H9 (cell line): ENCODE results near the gene GALNT12. TPM values are rescaled to one million over a fixed set of nuclear protein-coding genes. Genes with fewer than 3 reads are reported as not detected.

ENCODE experiments used
- DNase-seq: peaks from one replicate; pipeline ENCODE4 v3.0.0-alpha.2; 2017
- H2AFZ ChIP-seq: one replicate; pipeline ENCODE4 v1.6.1; 2013; ENCODE audit warnings: mild to moderate bottlenecking, low read length, control low read depth, moderate library complexity
- H2AK5ac ChIP-seq: 2 replicates; pipeline ENCODE4 v1.6.1; 2013; ENCODE audit warnings: low read length, control low read depth, mixed read lengths; ENCODE audit not compliant: insufficient read length
- H2BK120ac ChIP-seq: one replicate; pipeline ENCODE4 v1.6.1; 2013; ENCODE audit warnings: low read depth, mild to moderate bottlenecking, low read length, control low read depth, inconsistent platforms; ENCODE audit not compliant: poor library complexity, severe bottlenecking
- H2BK12ac ChIP-seq: 2 replicates; pipeline ENCODE4 v1.6.1; 2013; ENCODE audit warnings: low read length, control low read depth, mixed read lengths, low read depth; ENCODE audit not compliant: insufficient read length
- H2BK15ac ChIP-seq: 2 replicates; pipeline ENCODE4 v1.6.1; 2013; ENCODE audit warnings: low read depth, low read length, control low read depth
- H2BK20ac ChIP-seq: one replicate; pipeline ENCODE4 v1.6.1; 2013; ENCODE audit warnings: low read depth, mild to moderate bottlenecking, low read length, control low read depth, inconsistent platforms; ENCODE audit not compliant: poor library complexity, severe bottlenecking
- H2BK5ac ChIP-seq: 2 replicates; pipeline ENCODE4 v1.6.1; 2013; ENCODE audit warnings: low read length, control low read depth, mixed read lengths; ENCODE audit not compliant: insufficient read length
- H3K14ac ChIP-seq: 2 replicates; pipeline ENCODE4 v1.6.1; 2013; ENCODE audit warnings: low read length, control low read depth; ENCODE audit not compliant: insufficient read depth
- H3K18ac ChIP-seq: 2 replicates; pipeline ENCODE4 v1.6.1; 2013; ENCODE audit warnings: low read depth, mild to moderate bottlenecking, mixed read lengths, low read length, control low read depth; ENCODE audit not compliant: insufficient read length
- H3K23ac ChIP-seq: 2 replicates; pipeline ENCODE4 v1.6.1; 2013; ENCODE audit warnings: low read length, control low read depth, mixed read lengths, low read depth; ENCODE audit not compliant: insufficient read length
- H3K23me2 ChIP-seq: 2 replicates; pipeline ENCODE4 v1.6.1; 2013; ENCODE audit warnings: low read depth, mild to moderate bottlenecking, mixed read lengths, low read length, control low read depth; ENCODE audit not compliant: insufficient read length, poor library complexity, severe bottlenecking
- H3K27ac ChIP-seq: 2 replicates; pipeline ENCODE4 v1.5.1; 2013; ENCODE audit warnings: low read length, control low read depth, mixed read lengths, low read depth; ENCODE audit not compliant: insufficient read length
- H3K27me3 ChIP-seq: 2 replicates; pipeline ENCODE4 v1.6.1; 2013; ENCODE audit warnings: low read length, control low read depth, inconsistent platforms; ENCODE audit not compliant: insufficient read depth
- H3K4ac ChIP-seq: 2 replicates; pipeline ENCODE4 v1.6.1; 2013; ENCODE audit warnings: low read depth, mild to moderate bottlenecking, control low read depth, inconsistent platforms, low read length, moderate library complexity
- H3K4me1 ChIP-seq: 2 replicates; pipeline ENCODE4 v1.6.1; 2013; ENCODE audit warnings: low read length, control low read depth, inconsistent platforms; ENCODE audit not compliant: insufficient read depth
- H3K4me2 ChIP-seq: 2 replicates; pipeline ENCODE4 v1.6.1; 2013; ENCODE audit warnings: low read length, control low read depth, mixed read lengths; ENCODE audit not compliant: insufficient read length, insufficient read depth
- H3K56ac ChIP-seq: 2 replicates; pipeline ENCODE4 v1.6.1; 2013; ENCODE audit warnings: low read depth, mild to moderate bottlenecking, mixed read lengths, low read length, control low read depth; ENCODE audit not compliant: insufficient read length
- H3K79me1 ChIP-seq: 2 replicates; pipeline ENCODE4 v1.6.1; 2013; ENCODE audit warnings: low read depth, mild to moderate bottlenecking, moderate library complexity, low read length, control low read depth, inconsistent platforms; ENCODE audit not compliant: insufficient read depth, poor library complexity, severe bottlenecking
- H3K79me2 ChIP-seq: 2 replicates; pipeline ENCODE4 v1.6.1; 2013; ENCODE audit warnings: low read length, control low read depth, inconsistent platforms; ENCODE audit not compliant: insufficient read depth
- H3K9ac ChIP-seq: 2 replicates; pipeline ENCODE4 v1.6.1; 2013; ENCODE audit warnings: low read length, control low read depth, mixed read lengths; ENCODE audit not compliant: insufficient read length; ENCODE audit errors: extremely low read depth
- H3K9me3 ChIP-seq: one replicate; pipeline ENCODE4 v1.6.1; 2013; ENCODE audit warnings: low read depth, low read length, inconsistent platforms; ENCODE audit not compliant: control insufficient read depth
- H3T11ph ChIP-seq: one replicate; pipeline ENCODE4 v1.6.1; 2013; ENCODE audit warnings: mild to moderate bottlenecking, low read length, control low read depth, inconsistent platforms
- H4K20me1 ChIP-seq: one replicate; pipeline ENCODE4 v1.6.1; 2013; ENCODE audit not compliant: control insufficient read depth, insufficient read length, insufficient read depth
- H4K5ac ChIP-seq: 2 replicates; pipeline ENCODE4 v1.6.1; 2013; ENCODE audit warnings: low read depth, mild to moderate bottlenecking, mixed read lengths, low read length, control low read depth; ENCODE audit not compliant: insufficient read length
- H4K8ac ChIP-seq: replicated peaks from 2 replicates; pipeline ENCODE4 v1.6.1; 2013; ENCODE audit warnings: low read length, control low read depth, mixed read lengths, low read depth; ENCODE audit not compliant: insufficient read length
- H4K91ac ChIP-seq: 2 replicates; pipeline ENCODE4 v1.6.1; 2013; ENCODE audit warnings: low read depth, mild to moderate bottlenecking, moderate library complexity, mixed read lengths, low read length, control low read depth; ENCODE audit not compliant: insufficient read length
- H3K27ac Mint-ChIP-seq, 3 experiments: 2 replicates in 2 of 3; 3 replicates in 1 of 3; pipeline ENCODE4 v1.8.0; 2020 to 2021; ENCODE audit warnings: mixed read lengths in 3 of 3, mild to moderate bottlenecking in 1 of 3, moderate library complexity in 1 of 3
- H3K27me3 Mint-ChIP-seq: 2 replicates; pipeline ENCODE4 v1.8.0; 2021; ENCODE audit warnings: low read depth, mild to moderate bottlenecking, moderate library complexity, mixed read lengths
- H3K36me3 Mint-ChIP-seq, 3 experiments: 2 replicates in 2 of 3; 3 replicates in 1 of 3; pipeline ENCODE4 v1.8.0; 2020 to 2021; ENCODE audit warnings: low read depth in 3 of 3, mixed read lengths in 3 of 3; ENCODE audit not compliant: insufficient read depth in 1 of 3
- H3K4me1 Mint-ChIP-seq, 2 experiments: 2 replicates each; pipeline ENCODE4 v1.8.0; 2020; ENCODE audit warnings: mixed read lengths in 2 of 2
- H3K4me3 Mint-ChIP-seq, 2 experiments: 2 replicates in 1 of 2; 3 replicates in 1 of 2; pipeline ENCODE4 v1.8.0; 2020 to 2021; ENCODE audit warnings: mild to moderate bottlenecking in 2 of 2, mixed read lengths in 2 of 2, moderate library complexity in 1 of 2
- H3K9me3 Mint-ChIP-seq, 2 experiments: 2 replicates in 1 of 2; 3 replicates in 1 of 2; pipeline ENCODE4 v1.8.0; 2020; ENCODE audit warnings: mild to moderate bottlenecking in 2 of 2, mixed read lengths in 2 of 2, moderate library complexity in 1 of 2
- CTCF ChIP-seq: fragments of 200-600 bp; sonication (generic); conservative IDR thresholded peaks from 3 replicates; pipeline ENCODE4 v1.8.0; 2021; ENCODE audit warnings: antibody characterized with exemption, mild to moderate bottlenecking
- WGBS: extraction: QIAGEN DNeasy Blood & Tissue Kit; methylation state at CpG from one replicate; pipeline ENCODE4 v1.1.7; 2013; ENCODE audit warnings: missing lambda C conversion rate, low lambda C conversion rate, mixed read lengths; ENCODE audit not compliant: insufficient read length; ENCODE audit errors: extremely low coverage; 5-methylcytosine and 5-hydroxymethylcytosine counted together
- total RNA-seq: library from RNA; stranded (reverse); gene quantifications from 2 replicates; pipeline ENCODE4 v1.2.1, GENCODE V29; 2021

Gene GALNT12
- total RNA-seq, 1 experiment from 2014 or later: 18.0 TPM

DNA sequence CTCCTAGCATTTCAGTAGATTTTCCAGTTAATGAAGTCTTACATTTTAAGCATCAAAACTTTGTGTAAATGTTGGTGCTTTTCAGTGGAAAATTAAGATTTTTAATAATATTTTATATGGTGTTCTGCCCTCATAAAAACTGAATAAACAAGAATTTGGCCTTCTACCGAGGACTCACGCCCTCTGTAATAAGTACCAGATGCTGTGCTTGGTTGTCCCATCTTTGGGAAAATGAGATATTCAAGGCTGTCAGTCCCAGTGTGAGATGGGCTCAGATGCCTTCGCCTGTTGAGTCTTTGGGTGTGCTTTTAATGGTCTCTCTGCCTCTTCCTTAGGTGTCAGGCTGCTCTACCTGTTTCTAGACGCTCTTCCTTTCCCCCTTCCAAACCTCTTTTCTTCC lies 28.7 kb downstream of the GALNT12 start:
- H4K91ac ChIP-seq: no peak overlapping the region
- H2AFZ ChIP-seq: no peak overlapping the region
- no peak overlapping the region for H3K9ac ChIP-seq
- Mint-ChIP-seq H3K36me3 (peaks cover 4 to 58% (median 25%) of the 10 kb centered on the region in 3 experiments; a peak in 6 of 7 replicates), H3K4me3 (no peak overlapping the region), H3K27me3 (no peaks in the 10 kb centered on the region), H3K9me3 (no peaks in the 10 kb centered on the region), H3K4me1 (peaks cover 8 to 10% of the 10 kb centered on the region in 2 experiments), H3K27ac (no peak overlapping the region)
- H3K23me2 ChIP-seq: no peaks in the 10 kb centered on the region
- no peaks in the 10 kb centered on the region for H4K20me1 ChIP-seq
- no peak for DNase-seq
- no peak overlapping the region for H3K56ac ChIP-seq
- TF ChIP-seq CTCF: no peak
- no peak overlapping the region for H3T11ph ChIP-seq
- H2BK120ac ChIP-seq: no peak overlapping the region
- H3K4me1 ChIP-seq: no peaks in the 10 kb centered on the region
- no peak overlapping the region for H3K18ac ChIP-seq
- H3K79me2 ChIP-seq: no peaks in the 10 kb centered on the region
- no CpG with 5 or more reads among the region's 4 CpGs for WGBS
- H4K5ac ChIP-seq: no peak overlapping the region
- H3K23ac ChIP-seq: no peak overlapping the region
- H3K9me3 ChIP-seq: no peaks in the 10 kb centered on the region
- H3K4ac ChIP-seq: no peak overlapping the region
- H2BK20ac ChIP-seq: no peak overlapping the region
- H2BK12ac ChIP-seq: no peak overlapping the region
- no peak overlapping the region for H3K14ac ChIP-seq
- no peak overlapping the region for H4K8ac ChIP-seq
- no peak overlapping the region for H3K27ac ChIP-seq
- H3K79me1 ChIP-seq: no peaks in the 10 kb centered on the region
- no peak overlapping the region for H2BK15ac ChIP-seq
- no peaks in the 10 kb centered on the region for H3K27me3 ChIP-seq
- no peak overlapping the region for H2BK5ac ChIP-seq
- no peak overlapping the region for H3K4me2 ChIP-seq
- H2AK5ac ChIP-seq: no peak overlapping the region
